ENCODE results near the gene AQP2.

GRCh38 chr12:49950273-49951251 is at the start of gene AQP2:
- TF ChIP-seq POU6F1 (CRISPR knock-in tag; IDR thresholded peaks at IDR 0.05; ENCODE audit: borderline replicate concordance, low read depth) (no peak), ZNF565 (CRISPR knock-in tag; conservative IDR thresholded peaks at IDR 0.05; ENCODE audit: low read depth) (no peak), CREB5 (CRISPR knock-in tag; IDR thresholded peaks at IDR 0.05; ENCODE audit: low read depth) (no peak), SNAI2 (CRISPR knock-in tag; IDR thresholded peaks at IDR 0.05) (no peak), PATZ1 (CRISPR knock-in tag; IDR thresholded peaks at IDR 0.05; ENCODE audit: borderline replicate concordance) (no peak), GLIS3 (CRISPR knock-in tag; IDR thresholded peaks at IDR 0.05) (no peak), CSRNP3 (CRISPR knock-in tag; IDR thresholded peaks at IDR 0.05) (no peak)
